A172 (cell line): Measurements from ENCODE around the gene CTSK. TPM values are rescaled to one million over a fixed set of nuclear protein-coding genes. Genes with fewer than 3 reads are reported as not detected.

Experiments used
- DNase-seq: peaks from one replicate; pipeline ENCODE4 v3.0.0-alpha.2; 2015; ENCODE audit warnings: low spot score
- total RNA-seq: library from RNA; depleted of rRNA; stranded (reverse); fragments of >200 nt; shearing (Covaris generic); gene quantifications from 2 replicates; pipeline ENCODE4 v1.2.3, GENCODE V29; 2014; rRNA removed

Gene CTSK
- total RNA-seq, 1 experiment from 2014 or later: 3.4 TPM

- DNase-seq: no peak
Measured at GRCh38 chr1:150760013-150760412, 48.0 kb downstream of the CTSK start.

- DNase-seq: no peak
Measured at GRCh38 chr1:150753416-150753815, 54.6 kb downstream of the CTSK start.

DNA sequence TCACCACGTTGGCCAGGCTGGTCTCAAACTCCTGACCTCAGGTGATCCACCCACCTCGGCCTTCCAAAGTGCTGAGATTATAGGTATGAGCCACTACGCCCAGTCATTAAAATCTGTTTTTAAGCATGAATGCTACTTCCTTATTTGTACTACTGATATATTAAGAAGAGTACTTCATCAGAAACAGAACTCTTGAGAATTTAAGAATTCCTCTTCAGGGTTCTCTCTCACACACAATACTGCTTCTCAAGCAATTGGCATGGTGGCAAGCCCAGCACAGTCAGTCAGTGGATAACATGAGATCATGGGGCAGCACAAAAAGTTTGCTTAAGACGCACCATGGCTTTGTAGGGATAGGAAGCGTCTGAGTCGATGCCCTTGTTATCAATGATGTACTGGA lies 56.6 kb downstream of the CTSK start:
- no peak for DNase-seq

DNA sequence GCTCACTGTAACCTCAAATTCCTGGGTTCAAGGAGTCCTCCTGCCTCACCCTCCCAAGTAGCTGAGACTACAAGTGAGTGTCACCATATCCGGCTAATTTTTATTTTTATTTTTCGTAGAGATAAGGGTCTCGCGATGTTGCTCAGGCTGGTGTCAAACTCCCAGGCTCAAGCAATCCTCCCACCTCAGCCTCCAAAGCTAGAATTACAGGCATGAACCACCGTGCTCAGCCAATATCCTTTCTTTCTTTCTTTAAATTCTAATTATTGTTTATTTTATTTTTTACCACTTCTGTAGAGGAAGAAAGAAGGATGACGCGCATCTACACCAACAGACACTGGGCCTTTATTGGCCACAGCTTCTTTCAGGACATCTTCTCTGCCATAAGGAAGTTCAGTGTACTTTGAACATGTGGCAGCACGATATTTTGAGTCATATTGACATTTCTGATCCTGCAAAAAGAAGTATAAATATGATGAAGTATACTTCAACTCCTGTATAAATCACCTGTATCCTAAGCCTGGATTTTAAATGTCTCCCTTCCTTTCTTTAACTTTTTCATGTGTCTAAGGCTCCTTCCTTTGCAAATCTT lies 58.2 kb downstream of the CTSK start:
- no peak for DNase-seq

DNA sequence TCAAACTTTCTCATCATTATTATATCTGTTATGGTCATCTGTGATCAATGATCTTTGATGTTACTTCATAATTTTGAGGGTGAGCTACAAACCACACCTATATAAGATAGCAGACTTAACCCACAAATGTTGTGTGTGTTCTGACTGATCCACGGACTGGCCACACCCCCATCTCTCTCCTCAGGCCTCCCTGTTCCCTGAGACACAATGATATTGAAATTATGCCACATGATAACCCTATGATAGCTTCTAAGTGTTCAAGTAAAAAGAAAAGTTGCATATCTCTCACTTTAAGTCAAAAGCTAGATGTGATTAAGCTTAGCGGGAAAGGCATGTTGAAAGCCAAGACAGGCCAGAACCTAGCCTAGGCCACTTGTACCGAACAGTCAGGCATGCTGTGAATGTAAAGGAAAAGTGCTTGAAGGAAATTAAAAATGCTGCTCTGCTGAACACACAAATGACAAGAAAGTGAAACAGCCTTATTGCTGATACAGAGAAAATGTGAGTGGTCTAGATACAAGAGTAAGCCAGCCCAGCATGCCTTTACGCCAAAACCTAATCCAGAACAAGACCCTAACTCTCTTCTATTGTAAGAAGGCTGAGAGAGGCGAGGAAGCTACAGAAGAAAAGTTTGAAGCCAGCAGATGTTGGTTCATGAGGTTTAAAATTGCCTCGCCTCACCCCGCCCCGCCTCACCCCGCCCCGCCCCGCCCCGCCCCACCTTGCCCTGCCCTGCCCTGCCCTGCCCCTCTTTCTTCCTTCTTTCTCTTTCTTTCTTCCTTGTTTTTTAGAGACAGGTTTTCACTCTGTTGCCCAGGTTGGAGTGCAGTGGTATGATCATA lies 59.0 kb downstream of the CTSK start:
- no peak for DNase-seq

Other genes with a start within 250 kb of the CTSK start
- 224 and 246 TPM in 2 replicates for gene MCL1, start 228.7 kb downstream of the CTSK start, total RNA-seq
- 278 and 287 TPM in 2 replicates for gene ENSA, start 178.6 kb downstream of the CTSK start, total RNA-seq
- 10.0 and 11.3 TPM in 2 replicates for gene GOLPH3L, start 111.1 kb downstream of the CTSK start, total RNA-seq
- not detected in 2 replicates for gene HORMAD1, start 87.4 kb downstream of the CTSK start, total RNA-seq
- gene CTSS, start 42.5 kb downstream of the CTSK start, total RNA-seq: 5.7 and 18.5 TPM in 2 replicates
- 36.3 and 39.0 TPM in 2 replicates for gene ARNT, start 68.3 kb upstream of the CTSK start, total RNA-seq
- gene CTXND2, start 78.9 kb upstream of the CTSK start, total RNA-seq: not detected in 2 replicates
- 55.4 and 56.8 TPM in 2 replicates for gene SETDB1, start 118.1 kb upstream of the CTSK start, total RNA-seq
- 376 and 393 TPM in 2 replicates for gene CERS2, start 166.6 kb upstream of the CTSK start, total RNA-seq
- gene ANXA9, start 174.0 kb upstream of the CTSK start, total RNA-seq: 18.2 and 20.6 TPM in 2 replicates
- gene MINDY1, start 198.6 kb upstream of the CTSK start, total RNA-seq: 9.3 and 10.6 TPM in 2 replicates
- gene PRUNE1, start 200.2 kb upstream of the CTSK start, total RNA-seq: 18.8 and 19.0 TPM in 2 replicates
- 0.38 and 0.86 TPM in 2 replicates for gene BNIPL, start 228.3 kb upstream of the CTSK start, total RNA-seq
- 3.7 and 6.9 TPM in 2 replicates for gene C1orf56, start 239.5 kb upstream of the CTSK start, total RNA-seq